Suprapubic skin (tissue), 3 donors: ENCODE measurements around the gene KDSR.

ENCODE experiments used
- CTCF ChIP-seq, 2 donors: fragments of 200-600 bp in 1 of 2; fragments of 450-650 bp in 1 of 2; sonication (generic) in 1 of 2; IDR thresholded peaks; one replicate each; pipeline ENCODE4 v1.5.1; 2016 to 2019; ENCODE audit warnings: antibody characterized with exemption in 2 of 2, mild to moderate bottlenecking in 1 of 2, moderate library complexity in 1 of 2
- POLR2A ChIP-seq, 2 donors: fragments of 450-650 bp; IDR thresholded peaks; one replicate each; pipeline ENCODE4 v1.6.1; 2017; ENCODE audit warnings: antibody characterized with exemption in 2 of 2, mild to moderate bottlenecking in 2 of 2, moderate library complexity in 2 of 2

GRCh38 chr18:63302220-63302619 is 64.8 kb downstream of the KDSR start:
- TF ChIP-seq CTCF (IDR thresholded peaks at IDR 0.05) (no peak), POLR2A (IDR thresholded peaks at IDR 0.05) (no peak)
